K562 (cell line): ENCODE data around the gene LRP1. TPM values are rescaled to one million over a fixed set of nuclear protein-coding genes. Genes with fewer than 3 reads are reported as not detected.

ENCODE experiments used
- BRF2 ChIP-seq: IDR thresholded peaks from 3 replicates; pipeline ENCODE4 v1.6.1; 2011; ENCODE audit warnings: borderline replicate concordance, mild to moderate bottlenecking; ENCODE audit not compliant: insufficient read length, insufficient read depth
- FOXM1 ChIP-seq, 2 experiments: fragments of 450-650 bp in 1 of 2; sonication (generic) in 1 of 2; formaldehyde crosslinking in 1 of 2; IDR thresholded peaks; 2 replicates each; pipeline versions ENCODE4 v1.6.1 to v1.9.0; 2017 to 2022; ENCODE audit warnings: low read depth in 2 of 2, mild to moderate bottlenecking in 2 of 2, missing genetic modification reagents in 1 of 2, moderate library complexity in 1 of 2
- SNAPC5 ChIP-seq: fragments of 250-450 bp; sonication (Bioruptor Pico); IDR thresholded peaks from 2 replicates; pipeline ENCODE4 v1.8.0; 2021; ENCODE audit warnings: moderate library complexity, mild to moderate bottlenecking, inconsistent platforms
- TARDBP ChIP-seq: fragments of 450-650 bp; IDR thresholded peaks from 2 replicates; pipeline ENCODE4 v1.6.1; 2016
- ZBTB1 ChIP-seq: sonication (generic); formaldehyde crosslinking; IDR thresholded peaks from 2 replicates; pipeline ENCODE4 v1.8.1; 2023; ENCODE audit warnings: missing genetic modification reagents, low read depth, mild to moderate bottlenecking, borderline replicate concordance
- ZHX1 ChIP-seq: fragments of 150-350 bp; conservative IDR thresholded peaks from 2 replicates; pipeline ENCODE4 v1.6.1; 2014; ENCODE audit warnings: low read length
- ZNF318 ChIP-seq, 2 experiments: fragments of 450-650 bp; IDR thresholded peaks; 2 replicates each; pipeline ENCODE4 v1.6.1; 2016; ENCODE audit warnings: mild to moderate bottlenecking in 2 of 2, borderline replicate concordance in 1 of 2, low read depth in 1 of 2, moderate library complexity in 1 of 2
- ZNF444 ChIP-seq: fragments of 250-450 bp; sonication (Bioruptor Pico); IDR thresholded peaks from 2 replicates; pipeline ENCODE4 v1.4.0; 2020; ENCODE audit warnings: mild to moderate bottlenecking, moderate library complexity
- ZNF655 ChIP-seq: fragments of 250-450 bp; sonication (Bioruptor Pico); IDR thresholded peaks from 2 replicates; pipeline ENCODE4 v1.5.0; 2021
- ZZZ3 ChIP-seq: fragments of 450-650 bp; IDR thresholded peaks from 2 replicates; pipeline ENCODE4 v1.6.1; 2016; ENCODE audit warnings: antibody characterized with exemption, mild to moderate bottlenecking, moderate library complexity
- polyA plus RNA-seq, 8 experiments: library from polyadenylated mRNA; depleted of rRNA in 4 of 8; stranded (reverse) in 5 of 8; unstranded in 3 of 8; fragments of >200 nt; fragmentation: Nextera tagmentation in 2 of 8; fragmentation: Illumina TruSeq in 1 of 8; extraction: Ambion mirVana in 2 of 8; extraction: Trizol in 1 of 8; gene quantifications; 2 replicates each; pipeline versions ENCODE4 v1.2.1 to v1.2.3, GENCODE V29; 2011 to 2014; ENCODE audit warnings: inconsistent platforms in 1 of 8, missing spikeins in 1 of 8
- total RNA-seq, 7 experiments: library from RNA; depleted of rRNA in 6 of 7; stranded (reverse); fragments of >200 nt in 6 of 7; fragmentation: Illumina TruSeq in 2 of 7; extraction: Trizol in 2 of 7; gene quantifications; 2 replicates each; pipeline versions ENCODE4 v1.2.1 to v1.2.3, GENCODE V29; 2011 to 2021; ENCODE audit warnings: low replicate concordance in 1 of 7

The LRP1 gene
- total and polyA plus RNA-seq, 9 of the 15 experiments (the other 6 are each of a cell fraction or from before 2014, with no cell fraction given), result 0.04 to 0.64 (median 0.19) TPM; not detected in 2

GRCh38 chr12:57204454-57204853, 76.2 kb downstream of the LRP1 start (continued):
- TF ChIP-seq ZNF444 (CRISPR knock-in tag) (no peak), BRF2 (no peak), TARDBP (no peak), ZNF655 (no peak), ZHX1 (no peak), ZBTB1 (CRISPR knock-in tag) (no peak), FOXM1 (IDR thresholded peaks at IDR 0.05; ENCODE audit: low read depth) (no peak), FOXM1 (CRISPR knock-in tag; IDR thresholded peaks at IDR 0.05; ENCODE audit: low read depth) (no peak), ZNF318 (IDR thresholded peaks at IDR 0.05; ENCODE audit: borderline replicate concordance in 1 of 2, low read depth in 1 of 2) (no peak), ZZZ3 (no peak), SNAPC5 (CRISPR knock-in tag) (no peak)
